ENCODE measurements around the gene SH3RF2. TPM values are rescaled to one million over a fixed set of nuclear protein-coding genes. Genes with fewer than 3 reads are reported as not detected.
"Not testable (repeated sequence)": the region's sequence is repeated elsewhere in the genome, so short reads cannot be mapped to it uniquely, and the experiment has no call there.

SH3RF2 gene, protein sequence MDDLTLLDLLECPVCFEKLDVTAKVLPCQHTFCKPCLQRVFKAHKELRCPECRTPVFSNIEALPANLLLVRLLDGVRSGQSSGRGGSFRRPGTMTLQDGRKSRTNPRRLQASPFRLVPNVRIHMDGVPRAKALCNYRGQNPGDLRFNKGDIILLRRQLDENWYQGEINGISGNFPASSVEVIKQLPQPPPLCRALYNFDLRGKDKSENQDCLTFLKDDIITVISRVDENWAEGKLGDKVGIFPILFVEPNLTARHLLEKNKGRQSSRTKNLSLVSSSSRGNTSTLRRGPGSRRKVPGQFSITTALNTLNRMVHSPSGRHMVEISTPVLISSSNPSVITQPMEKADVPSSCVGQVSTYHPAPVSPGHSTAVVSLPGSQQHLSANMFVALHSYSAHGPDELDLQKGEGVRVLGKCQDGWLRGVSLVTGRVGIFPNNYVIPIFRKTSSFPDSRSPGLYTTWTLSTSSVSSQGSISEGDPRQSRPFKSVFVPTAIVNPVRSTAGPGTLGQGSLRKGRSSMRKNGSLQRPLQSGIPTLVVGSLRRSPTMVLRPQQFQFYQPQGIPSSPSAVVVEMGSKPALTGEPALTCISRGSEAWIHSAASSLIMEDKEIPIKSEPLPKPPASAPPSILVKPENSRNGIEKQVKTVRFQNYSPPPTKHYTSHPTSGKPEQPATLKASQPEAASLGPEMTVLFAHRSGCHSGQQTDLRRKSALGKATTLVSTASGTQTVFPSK
- total RNA-seq (not detected), polyA plus RNA-seq (not detected)

- intact Hi-C loops (cut with micrococcal nuclease) = no loop called here
- no peaks in the 10 kb centered on the region for H3K36me3 ChIP-seq (ENCODE audit: insufficient read depth, low read length)
- no peaks in the 10 kb centered on the region for H3K4me1 ChIP-seq (ENCODE audit: insufficient read depth, low read length)
- no peak within 1 kb of the TSS for H3K27ac Mint-ChIP-seq
- H3K9me3 Mint-ChIP-seq = no peaks in the 10 kb centered on the region
- ChIA-PET CTCF (ENCODE audit: partially characterized antibody) (interaction anchor here (0.7 kb wide), 1 partner anchor 137 kb away, joined by 3 read pairs; no protein-coding TSS in a partner anchor), POLR2A (ENCODE audit: partially characterized antibody) (no interaction called here)
- no peaks in the 10 kb centered on the region for H3K36me3 Mint-ChIP-seq
- no peaks in the 10 kb centered on the region for H3K9me3 ChIP-seq (ENCODE audit: control insufficient read depth in 1 of 2, low read length in 2 of 2)
- H3K27ac ChIP-seq (ENCODE audit: low read depth, low read length) = no peak within 1 kb of the TSS
- peaks cover 24 to 25% of the 10 kb centered on the region in 2 donors for H3K27me3 Mint-ChIP-seq
- DNase-seq = no peak
- no peaks in the 10 kb centered on the region for H3K27me3 ChIP-seq (ENCODE audit: insufficient read depth, low read length)
- peak within 1 kb of the TSS in 7 of 8 donors; percentile 28 to 75 (median 53) for H3K4me3 Mint-ChIP-seq
- no peak within 1 kb of the TSS for H3K4me3 ChIP-seq (ENCODE audit: low read length in 2 of 2)
- peaks cover 11 to 18% (median 13%) of the 10 kb centered on the region in 4 donors for H3K4me1 Mint-ChIP-seq
Observed at GRCh38 chr5:145936401-145937131, at the start of gene SH3RF2. Gene SH3RF2, plus strand, starts transcription at chr5:145936578. Its CDS starts 1,351 bp downstream, at chr5:145937929.

DNA sequence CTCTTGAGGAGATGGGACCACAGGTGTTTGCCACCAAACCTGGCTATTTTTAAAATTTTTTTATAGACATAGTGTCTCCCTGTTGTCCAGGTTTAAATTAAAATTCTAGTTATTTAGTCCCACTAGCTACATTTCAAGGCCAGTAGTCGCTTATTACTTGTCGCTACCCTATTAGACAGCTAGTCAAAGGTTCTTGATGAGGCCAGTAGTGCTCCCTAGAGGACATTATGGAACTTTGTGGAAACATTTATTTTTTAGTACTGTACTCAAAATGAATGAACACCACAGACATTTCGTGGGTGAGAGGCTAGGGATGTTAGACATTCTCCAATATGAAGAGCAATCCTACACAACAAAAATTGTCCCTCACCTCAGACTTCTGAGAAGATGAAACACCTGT is 49.2 kb upstream of the SH3RF2 start:
- H3K4me1 ChIP-seq (ENCODE audit: insufficient read depth, low read length) = no peaks in the 10 kb centered on the region
- H3K9me3 ChIP-seq (ENCODE audit: control insufficient read depth in 1 of 2, low read length in 2 of 2) = no peaks in the 10 kb centered on the region
- no peaks in the 10 kb centered on the region for H3K36me3 Mint-ChIP-seq
- peaks cover 0 to 2% of the 10 kb centered on the region in 2 donors for H3K27me3 Mint-ChIP-seq
- DNase-seq = no peak
- H3K9me3 Mint-ChIP-seq = peaks cover 2 to 25% (median 15%) of the 10 kb centered on the region in 8 donors
- no peak overlapping the region for H3K27ac Mint-ChIP-seq
- no peaks in the 10 kb centered on the region for H3K27me3 ChIP-seq (ENCODE audit: insufficient read depth, low read length)
- no peak overlapping the region for H3K4me3 ChIP-seq (ENCODE audit: low read length in 2 of 2)
- no peaks in the 10 kb centered on the region for H3K36me3 ChIP-seq (ENCODE audit: insufficient read depth, low read length)
- CTCF ChIA-PET (ENCODE audit: partially characterized antibody) = no interaction called here
- POLR2A ChIA-PET (ENCODE audit: partially characterized antibody) = no interaction called here
- intact Hi-C loops (cut with micrococcal nuclease) = no loop called here
- H3K4me3 Mint-ChIP-seq = no peak overlapping the region
- H3K4me1 Mint-ChIP-seq = no peaks in the 10 kb centered on the region
- no peak overlapping the region for H3K27ac ChIP-seq (ENCODE audit: low read depth, low read length)

- Histone ChIP-seq H3K36me3 (ENCODE audit: insufficient read depth, low read length) (no peaks in the 10 kb centered on the region), H3K9me3 (ENCODE audit: control insufficient read depth in 1 of 2, low read length in 2 of 2) (no peaks in the 10 kb centered on the region), H3K4me3 (ENCODE audit: low read length in 2 of 2) (no peak overlapping the region), H3K27ac (ENCODE audit: low read depth, low read length) (no peak overlapping the region), H3K4me1 (ENCODE audit: insufficient read depth, low read length) (no peaks in the 10 kb centered on the region), H3K27me3 (ENCODE audit: insufficient read depth, low read length) (no peaks in the 10 kb centered on the region)
- Mint-ChIP-seq H3K27me3 (peaks cover 2 to 4% of the 10 kb centered on the region in 2 donors), H3K4me3 (no peak overlapping the region), H3K36me3 (no peaks in the 10 kb centered on the region), H3K4me1 (no peaks in the 10 kb centered on the region), H3K27ac (no peak overlapping the region), H3K9me3 (peaks cover 2 to 28% (median 16%) of the 10 kb centered on the region in 8 donors)
- POLR2A ChIA-PET (ENCODE audit: partially characterized antibody) = no interaction called here
- intact Hi-C loops (cut with micrococcal nuclease) = no loop called here
- CTCF ChIA-PET (ENCODE audit: partially characterized antibody) = no interaction called here
- DNase-seq = no peak
Observed at GRCh38 chr5:145887976-145888574, 48.3 kb upstream of the SH3RF2 start.

- Mint-ChIP-seq H3K36me3 (no peaks in the 10 kb centered on the region), H3K9me3 (peaks cover 2 to 34% (median 18%) of the 10 kb centered on the region in 8 donors), H3K4me3 (no peak overlapping the region), H3K27ac (no peak overlapping the region), H3K27me3 (peaks cover 2 to 4% of the 10 kb centered on the region in 2 donors), H3K4me1 (no peaks in the 10 kb centered on the region)
- no peaks in the 10 kb centered on the region for H3K4me1 ChIP-seq (ENCODE audit: insufficient read depth, low read length)
- DNase-seq = no peak
- no peak overlapping the region for H3K4me3 ChIP-seq (ENCODE audit: low read length in 2 of 2)
- no peaks in the 10 kb centered on the region for H3K9me3 ChIP-seq (ENCODE audit: control insufficient read depth in 1 of 2, low read length in 2 of 2)
- ChIA-PET CTCF (ENCODE audit: partially characterized antibody) (no interaction called here), POLR2A (ENCODE audit: partially characterized antibody) (no interaction called here)
- no peak overlapping the region for H3K27ac ChIP-seq (ENCODE audit: low read depth, low read length)
- H3K27me3 ChIP-seq (ENCODE audit: insufficient read depth, low read length) = no peaks in the 10 kb centered on the region
- intact Hi-C loops (cut with micrococcal nuclease) = no loop called here
- H3K36me3 ChIP-seq (ENCODE audit: insufficient read depth, low read length) = no peaks in the 10 kb centered on the region
Observed at GRCh38 chr5:145889611-145890010, 46.8 kb upstream of the SH3RF2 start.

DNA sequence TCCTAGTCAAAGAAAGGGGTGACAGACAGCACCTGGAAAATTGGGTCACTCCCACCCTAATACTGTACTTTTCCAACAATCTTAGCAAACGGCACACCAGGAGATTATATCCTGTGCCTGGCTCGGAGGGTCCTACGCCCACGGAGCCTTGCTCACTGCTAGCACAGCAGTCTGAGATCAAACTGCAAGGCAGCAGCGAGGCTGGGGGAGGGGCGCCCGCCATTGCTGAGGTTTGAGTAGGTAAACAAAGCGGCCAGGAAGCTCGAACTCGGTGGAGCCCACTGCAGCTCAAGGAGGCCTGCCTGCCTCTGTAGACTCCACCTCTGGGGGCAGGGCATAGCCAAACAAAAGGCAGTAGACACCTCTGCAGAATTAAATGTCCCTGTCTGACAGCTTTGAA is 45.0 kb upstream of the SH3RF2 start:
- H3K36me3 ChIP-seq (ENCODE audit: insufficient read depth, low read length); H3K27ac Mint-ChIP-seq: not testable (repeated sequence)
- peaks cover 2 to 42% (median 21%) of the 10 kb centered on the region in 8 donors for H3K9me3 Mint-ChIP-seq

GRCh38 chr5:145898171-145898570 is 38.2 kb upstream of the SH3RF2 start:
- Histone ChIP-seq H3K9me3 (ENCODE audit: control insufficient read depth in 1 of 2, low read length in 2 of 2) (no peaks in the 10 kb centered on the region), H3K4me1 (ENCODE audit: insufficient read depth, low read length) (no peaks in the 10 kb centered on the region), H3K4me3 (ENCODE audit: low read length in 2 of 2) (no peak overlapping the region), H3K36me3 (ENCODE audit: insufficient read depth, low read length) (no peaks in the 10 kb centered on the region), H3K27ac (ENCODE audit: low read depth, low read length) (no peak overlapping the region), H3K27me3 (ENCODE audit: insufficient read depth, low read length) (no peaks in the 10 kb centered on the region)
- POLR2A ChIA-PET (ENCODE audit: partially characterized antibody) = no interaction called here
- Mint-ChIP-seq H3K36me3 (no peaks in the 10 kb centered on the region), H3K9me3 (peaks cover 0 to 39% (median 6%) of the 10 kb centered on the region in 8 donors), H3K4me1 (no peaks in the 10 kb centered on the region), H3K27me3 (no peaks in the 10 kb centered on the region), H3K4me3 (no peak overlapping the region), H3K27ac (no peak overlapping the region)
- no peak for DNase-seq
- intact Hi-C loops (cut with micrococcal nuclease) = no loop called here
- CTCF ChIA-PET (ENCODE audit: partially characterized antibody) = no interaction called here

More for the DNA sequence above, 45.0 kb upstream of the SH3RF2 start:
- H3K27me3 ChIP-seq (ENCODE audit: insufficient read depth, low read length); POLR2A ChIA-PET (ENCODE audit: partially characterized antibody); H3K27me3 Mint-ChIP-seq; intact Hi-C loops (cut with micrococcal nuclease); H3K4me3 ChIP-seq (ENCODE audit: low read length in 2 of 2); H3K4me1 Mint-ChIP-seq; H3K9me3 ChIP-seq (ENCODE audit: control insufficient read depth in 1 of 2, low read length in 2 of 2); DNase-seq; H3K27ac ChIP-seq (ENCODE audit: low read depth, low read length); CTCF ChIA-PET (ENCODE audit: partially characterized antibody); H3K4me3 Mint-ChIP-seq; H3K4me1 ChIP-seq (ENCODE audit: insufficient read depth, low read length); H3K36me3 Mint-ChIP-seq: not testable (repeated sequence)

DNA sequence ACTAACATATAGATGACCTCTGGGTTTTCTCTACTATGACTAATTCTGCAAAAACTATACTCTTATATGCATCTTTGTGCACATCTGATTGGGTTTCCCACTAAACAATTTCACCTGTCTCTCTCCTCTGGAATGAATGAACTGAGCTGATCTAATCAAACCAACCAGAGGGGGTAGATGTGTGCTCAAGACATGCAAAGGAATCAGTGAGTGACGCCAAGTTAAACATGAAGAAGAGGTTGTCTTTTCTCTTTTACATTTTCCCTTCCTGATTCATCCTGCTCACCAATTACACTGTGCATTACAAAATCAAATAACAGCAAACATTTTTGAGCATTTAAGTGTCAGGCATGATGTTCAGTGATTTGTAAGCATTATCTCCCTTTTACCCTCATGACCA is 34.0 kb upstream of the SH3RF2 start:
- Histone ChIP-seq H3K9me3 (ENCODE audit: control insufficient read depth in 1 of 2, low read length in 2 of 2) (no peaks in the 10 kb centered on the region), H3K27me3 (ENCODE audit: insufficient read depth, low read length) (no peaks in the 10 kb centered on the region), H3K27ac (ENCODE audit: low read depth, low read length) (no peak overlapping the region), H3K4me1 (ENCODE audit: insufficient read depth, low read length) (no peaks in the 10 kb centered on the region), H3K36me3 (ENCODE audit: insufficient read depth, low read length) (no peaks in the 10 kb centered on the region), H3K4me3 (ENCODE audit: low read length in 2 of 2) (no peak overlapping the region)
- POLR2A ChIA-PET (ENCODE audit: partially characterized antibody) = no interaction called here
- Mint-ChIP-seq H3K27me3 (peaks cover 0 to 4% of the 10 kb centered on the region in 2 donors), H3K4me3 (no peak overlapping the region), H3K36me3 (no peaks in the 10 kb centered on the region), H3K27ac (no peak overlapping the region), H3K9me3 (peaks cover 0 to 25% (median under 1%) of the 10 kb centered on the region in 8 donors), H3K4me1 (no peaks in the 10 kb centered on the region)
- CTCF ChIA-PET (ENCODE audit: partially characterized antibody) = no interaction called here
- intact Hi-C loops (cut with micrococcal nuclease) = no loop called here
- DNase-seq = no peak
